GM18505 (cell line): Measurements from ENCODE around the gene NETO2.
A peak's percentile ranks its signal among the peaks of the same experiment; 100 is the strongest.
"Not testable (repeated sequence)": the region's sequence is repeated elsewhere in the genome, so short reads cannot be mapped to it uniquely, and the experiment has no call there.

ENCODE experiments used
- ATAC-seq: cut with Tn5 transposase; IDR thresholded peaks from one replicate; pipeline ENCODE4 v1.9.1; 2021; ENCODE audit not compliant: unreplicated experiment
- POLR2A ChIP-seq: IDR thresholded peaks from 4 replicates; pipeline ENCODE4 v1.6.1; 2011; ENCODE audit warnings: borderline replicate concordance; ENCODE audit not compliant: insufficient read depth, insufficient read length; ENCODE audit errors: extremely low read depth

The NETO2 gene, protein sequence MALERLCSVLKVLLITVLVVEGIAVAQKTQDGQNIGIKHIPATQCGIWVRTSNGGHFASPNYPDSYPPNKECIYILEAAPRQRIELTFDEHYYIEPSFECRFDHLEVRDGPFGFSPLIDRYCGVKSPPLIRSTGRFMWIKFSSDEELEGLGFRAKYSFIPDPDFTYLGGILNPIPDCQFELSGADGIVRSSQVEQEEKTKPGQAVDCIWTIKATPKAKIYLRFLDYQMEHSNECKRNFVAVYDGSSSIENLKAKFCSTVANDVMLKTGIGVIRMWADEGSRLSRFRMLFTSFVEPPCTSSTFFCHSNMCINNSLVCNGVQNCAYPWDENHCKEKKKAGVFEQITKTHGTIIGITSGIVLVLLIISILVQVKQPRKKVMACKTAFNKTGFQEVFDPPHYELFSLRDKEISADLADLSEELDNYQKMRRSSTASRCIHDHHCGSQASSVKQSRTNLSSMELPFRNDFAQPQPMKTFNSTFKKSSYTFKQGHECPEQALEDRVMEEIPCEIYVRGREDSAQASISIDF

GRCh38 chr16:47143677-47144558, at the start of gene NETO2:
NETO2 (minus strand) TSS chr16:47143945; CDS start chr16:47143612, 333 bp downstream.
- TF ChIP-seq POLR2A = peak; percentile 71
- ATAC-seq = peak; percentile 52

- no peak for ATAC-seq
- TF ChIP-seq POLR2A = no peak
Observed at GRCh38 chr16:47182318-47182717, 38.6 kb upstream of the NETO2 start.

DNA sequence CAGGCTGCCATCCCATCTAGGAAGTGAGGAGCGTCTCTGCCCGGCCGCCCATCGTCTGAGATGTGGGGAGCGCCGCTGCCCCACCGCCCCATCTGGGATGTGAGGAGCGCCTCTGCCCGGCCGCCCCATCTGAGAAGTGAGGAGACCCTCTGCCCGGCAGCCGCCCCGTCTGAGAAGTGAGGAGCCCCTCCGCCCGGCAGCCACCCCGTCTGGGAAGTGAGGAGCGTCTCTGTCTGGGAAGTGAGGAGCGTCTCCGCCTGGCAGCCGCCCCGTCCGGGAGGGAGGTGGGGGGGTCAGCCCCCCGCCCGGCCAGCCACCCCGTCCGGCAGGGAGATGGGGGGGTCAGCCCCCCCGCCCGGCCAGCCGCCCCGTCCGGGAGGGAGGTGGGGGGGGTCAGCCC, 37.3 kb upstream of the NETO2 start:
- ATAC-seq = not testable (repeated sequence)

GRCh38 chr16:47180073-47180472, 36.3 kb upstream of the NETO2 start:
- no peak for TF ChIP-seq POLR2A

DNA sequence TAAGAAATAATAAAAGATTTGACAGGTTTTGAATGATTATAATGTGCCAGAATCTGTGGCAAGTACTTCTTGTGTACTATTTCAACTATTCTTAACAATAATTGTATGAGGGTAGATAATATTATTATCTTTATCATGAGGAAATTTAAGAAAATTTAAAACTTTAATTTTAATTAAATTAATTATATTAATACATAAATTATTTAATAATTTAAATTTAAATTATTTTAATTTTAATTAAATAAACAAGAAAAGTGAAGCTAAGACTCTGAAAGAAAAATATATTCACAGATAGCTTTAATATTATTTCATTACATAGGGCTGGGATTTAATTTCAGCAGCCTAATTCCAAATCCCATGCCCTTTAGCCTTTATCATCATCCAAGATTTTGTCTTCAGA, 31.4 kb upstream of the NETO2 start:
- ATAC-seq = no peak
- no peak for TF ChIP-seq POLR2A

More at GRCh38 chr16:47180073-47180472, 36.3 kb upstream of the NETO2 start:
- no peak for ATAC-seq

DNA sequence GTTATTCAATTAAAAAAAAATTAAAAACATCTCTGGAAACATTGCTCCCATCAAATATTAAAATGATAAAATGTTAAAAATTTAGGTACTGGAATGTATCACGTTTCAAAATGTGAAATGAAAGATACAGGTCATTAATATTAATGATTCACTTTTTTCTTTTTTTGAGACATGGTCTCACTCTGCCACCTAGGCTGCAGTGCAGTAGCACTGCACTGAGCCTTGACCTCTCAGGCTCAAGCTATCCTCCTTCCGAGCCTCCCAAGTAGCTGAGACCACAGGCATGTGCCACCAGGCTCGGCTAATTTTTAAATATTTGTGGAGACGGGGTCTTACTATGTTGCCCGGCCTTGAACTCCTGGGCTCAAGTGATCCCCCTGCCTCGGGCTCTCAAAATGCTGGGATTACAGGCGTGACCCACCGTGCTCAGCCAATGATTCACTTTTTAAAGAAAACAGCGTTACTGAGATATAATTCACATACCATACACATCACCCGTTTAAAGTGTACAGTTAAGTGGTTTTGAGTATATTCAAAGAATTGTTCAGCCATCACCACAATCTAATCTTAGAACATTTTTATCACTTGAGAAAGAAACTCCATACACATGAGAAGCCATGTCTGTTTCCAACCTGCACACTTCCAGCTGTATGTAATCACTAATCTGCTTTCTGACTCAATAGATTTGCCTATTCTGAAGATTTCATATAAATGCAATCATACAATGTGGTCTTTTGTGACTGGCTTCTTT, 19.1 kb upstream of the NETO2 start:
- no peak for TF ChIP-seq POLR2A
- ATAC-seq = no peak

DNA sequence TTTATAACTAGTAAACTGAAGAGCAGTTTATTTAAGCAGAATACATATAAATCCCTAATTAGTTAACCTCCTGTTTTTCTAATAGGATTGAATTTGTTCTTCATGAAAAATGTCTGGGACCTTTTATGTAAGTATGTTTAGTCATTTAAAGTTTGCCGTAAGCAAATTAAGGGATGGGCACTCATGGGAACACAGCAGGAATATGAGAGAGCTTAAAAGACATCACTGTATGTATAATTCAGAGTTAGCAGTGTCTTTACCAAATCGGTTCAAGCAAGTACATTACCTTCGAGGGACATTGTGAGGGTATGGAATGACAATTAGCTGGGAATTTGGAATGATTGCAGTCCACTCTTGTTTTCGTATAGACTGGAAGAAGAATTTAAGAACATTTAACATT, 17.7 kb upstream of the NETO2 start:
- no peak for ATAC-seq
- TF ChIP-seq POLR2A = no peak

DNA sequence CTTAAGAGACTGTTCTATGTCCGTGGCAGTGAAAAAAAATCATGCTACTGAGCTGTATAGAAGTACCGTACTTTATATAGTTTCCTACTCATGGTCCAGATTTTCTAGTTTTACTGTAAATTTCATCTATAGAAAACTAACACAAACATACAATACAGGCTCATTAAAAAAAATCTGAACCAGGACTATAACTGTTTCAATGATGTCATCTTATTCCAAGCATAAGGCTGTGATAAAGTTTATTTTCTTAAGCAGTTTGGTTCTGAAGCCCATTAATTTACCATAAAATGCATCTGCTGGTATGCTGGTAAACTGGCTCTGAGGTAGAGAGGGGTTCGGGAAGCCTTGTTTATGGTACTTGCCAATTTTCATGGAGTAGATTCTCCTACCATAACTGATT, 16.7 kb upstream of the NETO2 start:
- no peak for ATAC-seq
- TF ChIP-seq POLR2A = no peak

- no peak for TF ChIP-seq POLR2A
- ATAC-seq = no peak
Observed at GRCh38 chr16:47158992-47159391, 15.2 kb upstream of the NETO2 start.

GRCh38 chr16:47156680-47157215, 13.0 kb upstream of the NETO2 start:
- no peak for ATAC-seq

GRCh38 chr16:47152501-47152900, 8.8 kb upstream of the NETO2 start:
- ATAC-seq = not testable (repeated sequence)

More at GRCh38 chr16:47156680-47157215, 13.0 kb upstream of the NETO2 start:
- no peak for TF ChIP-seq POLR2A

DNA sequence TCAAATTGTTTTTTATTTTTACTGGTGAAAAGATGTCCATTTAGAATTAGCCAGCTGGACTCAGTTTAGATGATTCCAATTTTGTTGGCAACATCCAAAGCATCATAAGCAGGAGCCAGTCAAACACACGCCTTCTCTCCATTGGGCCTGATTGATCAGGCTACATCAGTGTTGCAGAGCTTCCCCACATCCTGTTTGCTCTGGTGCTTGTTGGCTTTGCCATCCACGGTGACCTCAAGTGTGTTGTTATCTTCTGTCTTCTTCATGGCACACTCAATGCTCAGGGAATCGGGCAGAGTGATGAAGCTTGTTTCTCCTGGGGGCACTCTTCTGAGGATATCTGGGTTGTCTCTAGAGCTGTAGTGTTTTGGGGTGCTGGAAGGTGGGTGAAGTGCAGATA, 6.3 kb upstream of the NETO2 start:
- no peak for TF ChIP-seq POLR2A
- ATAC-seq = no peak

- peak; percentile 0 for ATAC-seq
- no peak for TF ChIP-seq POLR2A
Observed at GRCh38 chr16:47144559-47144877, 773 bp upstream of the NETO2 start.
